HG02642 (cell line): Measurements from ENCODE around the gene ADAMTS9.

Experiments
- ATAC-seq: cut with Tn5 transposase; IDR thresholded peaks from one replicate; pipeline ENCODE4 v1.9.1; 2021; ENCODE audit warnings: mild to moderate bottlenecking; ENCODE audit not compliant: unreplicated experiment, poor library complexity

Gene ADAMTS9

DNA sequence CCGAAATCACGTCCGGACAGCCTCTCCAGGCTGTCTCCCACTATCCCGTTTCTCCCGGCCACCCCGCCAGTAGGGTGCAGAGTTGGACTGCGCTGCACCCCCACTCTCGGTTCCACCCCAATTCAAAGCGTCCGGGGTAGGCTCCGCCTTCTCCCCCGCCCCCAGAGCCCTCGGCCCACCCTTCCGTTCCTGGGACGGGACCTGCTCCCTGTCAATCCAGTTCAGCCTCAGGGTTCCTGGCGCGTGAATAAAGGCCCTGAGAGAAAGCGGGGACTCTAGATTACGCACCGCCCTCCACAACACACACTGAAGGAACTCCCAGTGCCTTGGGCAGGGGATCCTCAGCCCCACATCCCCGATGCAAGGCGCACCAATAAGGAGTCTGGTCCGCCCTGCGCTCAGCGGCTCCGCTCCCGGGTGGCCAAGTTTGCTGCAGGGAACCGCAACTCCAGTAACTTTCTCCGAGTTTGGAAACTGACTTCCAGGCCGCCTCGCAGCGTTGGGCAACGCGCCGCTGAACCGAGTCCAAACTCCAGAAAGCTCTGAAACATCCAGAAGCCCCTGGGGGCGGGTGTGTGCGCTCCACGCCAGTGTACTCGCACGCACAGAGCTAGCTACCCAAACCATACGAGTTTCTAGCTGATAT lies 1.9 kb downstream of the ADAMTS9 start:
- ATAC-seq, result no peak

DNA sequence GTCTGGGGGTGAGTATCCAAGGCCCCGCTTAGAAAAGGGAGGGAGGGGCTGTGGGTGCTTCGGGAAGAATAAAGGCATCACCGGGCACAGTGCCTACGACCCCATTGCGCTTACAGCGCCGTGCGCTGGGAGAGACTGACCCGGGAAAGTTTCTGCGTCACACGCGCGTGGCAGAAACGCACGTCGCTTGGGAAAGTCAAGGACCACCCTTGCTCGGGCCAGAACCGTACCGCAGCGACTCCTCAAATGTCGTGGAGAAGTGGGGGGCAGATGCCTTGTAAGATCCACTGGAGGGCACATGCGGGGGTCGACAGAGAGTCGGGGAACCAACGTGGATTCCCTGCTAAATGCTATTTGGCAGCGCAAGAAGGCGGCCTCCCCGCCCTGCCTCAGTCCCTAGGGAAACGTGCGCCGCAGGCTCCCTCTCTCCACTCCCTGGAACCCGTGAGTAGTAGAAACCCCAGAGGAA lies 2.4 kb downstream of the ADAMTS9 start:
- no peak for ATAC-seq

DNA sequence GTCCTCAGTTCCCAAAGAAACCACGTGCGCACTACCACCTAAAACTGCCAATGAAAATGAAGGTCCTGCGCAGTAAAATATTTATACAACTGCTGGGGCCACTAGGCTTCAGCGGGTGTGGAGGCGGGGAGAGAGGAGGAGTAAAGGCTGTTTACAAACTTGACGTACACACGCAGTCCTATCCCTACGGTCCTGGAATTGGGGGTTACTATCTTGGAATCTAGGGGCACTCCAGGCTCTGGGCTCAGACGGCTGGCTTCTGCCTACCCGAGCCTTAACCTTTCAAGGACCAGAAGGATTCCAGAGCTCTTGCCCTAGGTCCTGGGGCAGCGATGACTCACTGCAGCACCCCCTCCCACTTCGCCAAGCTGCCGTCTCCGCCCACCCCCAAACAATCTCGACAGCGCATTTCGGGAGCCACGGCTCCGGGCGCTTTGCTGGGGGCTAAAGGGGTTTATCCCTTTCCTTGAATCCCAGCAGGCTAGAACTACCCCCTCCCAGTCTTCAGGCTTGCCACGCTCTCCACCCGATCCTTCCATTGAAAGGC lies 3.0 kb downstream of the ADAMTS9 start:
- no peak for ATAC-seq

DNA sequence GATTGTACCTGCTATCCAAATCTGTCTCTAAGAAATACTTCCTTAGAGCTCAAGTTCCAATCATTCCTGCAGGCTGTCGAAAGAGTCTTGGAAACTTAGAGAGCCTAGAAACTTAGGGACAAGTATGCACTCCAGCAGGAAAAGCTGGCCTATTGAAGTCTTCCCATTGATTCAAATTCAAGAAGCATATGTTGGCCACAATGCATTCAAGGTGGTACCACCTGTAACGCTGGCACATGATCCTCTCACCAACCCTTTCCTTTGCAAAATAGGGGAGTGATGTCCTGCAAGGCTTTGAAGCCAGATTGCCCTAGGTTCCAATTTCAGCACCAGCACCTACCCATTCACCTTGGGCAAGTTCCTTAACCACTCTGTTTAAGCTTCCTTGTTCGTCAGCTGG lies 6.0 kb downstream of the ADAMTS9 start:
- no peak for ATAC-seq

DNA sequence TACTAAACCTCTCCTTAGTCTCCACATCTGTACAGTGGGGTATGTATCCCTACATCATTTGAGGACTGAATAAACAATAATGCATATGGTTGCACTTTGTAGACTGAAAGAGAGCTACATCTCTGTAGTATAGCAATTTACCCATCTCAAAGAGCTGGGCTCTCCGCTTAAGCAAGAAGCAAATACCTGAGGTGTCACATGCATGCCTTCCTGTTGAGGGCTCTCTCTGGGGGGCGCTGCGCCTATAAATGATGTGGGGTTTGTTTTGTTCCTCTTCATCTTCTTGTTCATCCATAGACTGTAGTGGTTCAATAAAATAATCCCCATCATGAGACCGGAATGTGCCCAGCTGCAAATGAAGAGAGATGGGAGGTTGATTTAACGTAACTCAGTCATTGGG lies 6.8 kb downstream of the ADAMTS9 start:
- no peak for ATAC-seq

DNA sequence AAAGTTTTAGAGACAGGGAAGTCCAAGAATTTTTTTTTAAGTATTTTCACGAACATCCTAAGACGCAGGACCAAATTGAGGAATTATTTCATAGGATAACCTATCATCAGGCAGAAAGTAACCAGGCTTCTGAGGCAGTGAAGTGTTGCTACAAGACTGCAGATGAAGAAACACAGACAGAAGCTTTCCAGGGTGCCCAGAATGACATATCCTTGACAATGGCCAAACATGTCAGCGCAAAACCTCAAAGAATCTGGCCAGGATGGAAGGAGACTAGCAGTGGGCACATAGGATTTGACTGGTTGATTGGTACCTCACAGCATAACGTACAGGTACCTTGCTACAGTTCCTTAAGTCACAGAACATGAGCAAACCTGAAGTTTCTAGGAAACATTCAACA lies 7.5 kb downstream of the ADAMTS9 start:
- no peak for ATAC-seq

DNA sequence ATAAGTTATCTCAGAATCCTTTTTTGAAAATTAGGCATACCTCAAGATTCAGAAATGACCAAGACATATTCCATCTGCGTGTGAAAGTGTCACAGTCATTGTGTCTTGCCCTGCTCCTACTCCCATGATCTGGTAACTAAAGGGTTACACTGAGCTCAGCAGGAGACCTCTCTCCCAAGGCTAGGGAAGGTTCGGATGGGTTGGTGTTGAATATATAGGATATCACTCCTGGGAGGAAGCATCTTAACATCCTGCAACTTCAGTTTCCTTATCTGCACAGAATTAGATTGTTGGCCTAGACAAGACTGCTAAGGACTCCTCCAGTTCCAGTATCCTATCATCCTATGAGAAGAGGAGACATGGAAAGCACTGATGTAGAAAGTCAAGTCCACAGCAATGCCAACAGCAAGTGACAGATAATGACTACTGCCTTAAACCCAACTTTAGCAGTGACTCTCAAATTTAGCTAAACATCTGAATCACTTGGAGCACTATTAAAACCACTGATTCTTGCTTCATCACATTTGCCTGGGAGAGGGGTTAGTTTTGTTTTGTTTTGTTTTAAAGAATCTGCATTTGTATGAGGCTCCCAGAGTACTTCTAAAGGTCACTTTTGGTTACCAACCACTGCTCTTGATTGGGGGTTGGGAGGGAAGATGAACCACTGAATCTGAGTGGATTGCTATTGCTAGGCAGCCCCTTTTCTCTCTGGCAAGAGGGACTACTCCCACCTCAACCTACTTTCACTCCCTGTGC lies 9.7 kb downstream of the ADAMTS9 start:
- ATAC-seq, result no peak

DNA sequence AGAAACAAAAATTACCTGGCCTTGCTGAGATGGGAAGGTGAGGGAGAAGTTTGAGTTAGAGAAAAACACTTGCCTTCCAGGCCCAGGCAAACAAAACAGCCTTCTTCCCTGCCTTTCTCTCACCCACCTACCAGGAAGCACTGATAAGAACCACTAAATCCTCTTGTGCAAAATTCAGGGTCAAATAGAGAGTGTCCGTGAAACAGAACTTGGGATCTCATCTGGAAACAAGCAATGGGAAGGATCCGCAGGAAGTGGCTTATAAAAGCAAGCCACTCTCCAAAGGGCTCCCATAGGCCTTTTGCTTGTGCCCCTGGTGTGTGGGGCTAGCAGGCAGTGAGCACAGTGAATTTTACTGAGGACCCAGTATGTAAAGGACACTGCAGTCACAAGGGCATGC lies 11.0 kb downstream of the ADAMTS9 start:
- ATAC-seq, result no peak

DNA sequence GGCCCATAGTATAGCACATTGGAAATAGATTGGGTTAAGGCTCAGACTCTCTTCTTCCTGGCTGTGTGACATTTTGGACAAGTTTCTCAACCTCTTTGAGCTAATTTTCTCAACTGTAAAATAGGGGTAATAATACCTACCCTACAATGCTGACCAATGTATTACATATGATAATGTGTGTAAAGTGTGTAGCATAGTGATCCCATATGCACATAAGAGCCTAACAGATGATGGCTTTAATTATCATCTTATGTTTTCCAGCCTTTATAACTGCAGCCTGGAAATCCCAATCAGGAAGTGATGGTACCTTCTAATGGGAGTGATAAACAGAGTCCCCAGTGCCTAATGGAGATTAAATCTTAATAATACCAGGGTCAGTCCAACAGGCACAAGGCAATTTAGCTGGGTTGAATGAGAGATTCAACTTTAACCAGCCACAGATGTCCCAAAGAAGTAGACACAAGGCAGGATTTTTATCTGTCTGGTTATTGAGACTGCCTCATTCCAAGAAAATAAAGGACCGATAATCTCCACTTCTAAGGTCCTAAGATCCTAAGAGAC lies 12.0 kb downstream of the ADAMTS9 start:
- ATAC-seq, result no peak

DNA sequence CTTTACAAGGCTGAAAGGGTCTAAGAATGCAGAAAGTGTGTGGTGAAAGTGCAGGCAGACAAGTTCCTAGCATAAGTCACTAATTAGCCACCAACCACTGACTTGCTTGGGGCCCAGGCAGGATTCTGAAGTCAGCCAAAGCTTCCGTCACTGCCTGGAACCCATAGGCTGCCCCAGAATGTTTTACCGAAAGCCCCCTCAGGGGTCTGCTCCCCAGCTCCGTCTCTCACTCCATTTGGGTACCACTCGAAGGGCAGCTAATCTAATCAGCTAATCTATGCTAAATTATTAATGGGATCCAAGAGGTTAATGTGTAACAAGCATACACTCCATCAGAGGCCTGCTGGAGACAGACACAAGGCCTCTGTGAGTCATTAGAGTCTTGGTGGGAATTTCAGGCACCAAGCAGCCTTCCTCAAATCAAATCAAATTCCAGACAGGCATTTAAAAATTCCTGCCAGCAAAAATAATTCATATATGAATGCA lies 13.2 kb downstream of the ADAMTS9 start:
- no peak for ATAC-seq

DNA sequence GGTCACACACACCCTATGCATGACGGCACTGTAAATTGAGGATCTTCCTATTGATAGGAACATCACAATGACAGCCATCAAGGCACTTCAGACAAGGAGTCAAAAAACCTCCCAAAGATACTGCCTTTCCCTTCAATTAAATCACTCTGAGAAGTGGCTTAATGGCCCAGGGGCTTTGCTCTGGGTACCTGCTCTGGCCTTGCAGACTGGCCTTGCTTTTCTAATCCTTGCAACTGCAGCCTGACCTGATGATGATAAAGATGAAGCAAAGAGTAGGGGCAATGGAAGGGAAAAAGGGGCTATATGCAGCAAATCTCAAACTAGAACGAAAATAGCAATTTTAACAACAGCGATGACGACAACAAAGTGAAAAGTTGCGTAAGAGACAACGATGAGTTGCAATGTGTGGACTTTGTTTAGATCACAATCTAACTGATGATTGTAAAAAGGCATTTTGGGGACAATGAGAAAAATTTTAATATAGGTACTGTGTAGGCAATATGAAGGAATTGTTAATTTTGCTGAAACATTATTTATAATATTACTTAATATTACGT lies 14.6 kb downstream of the ADAMTS9 start:
- no peak for ATAC-seq

DNA sequence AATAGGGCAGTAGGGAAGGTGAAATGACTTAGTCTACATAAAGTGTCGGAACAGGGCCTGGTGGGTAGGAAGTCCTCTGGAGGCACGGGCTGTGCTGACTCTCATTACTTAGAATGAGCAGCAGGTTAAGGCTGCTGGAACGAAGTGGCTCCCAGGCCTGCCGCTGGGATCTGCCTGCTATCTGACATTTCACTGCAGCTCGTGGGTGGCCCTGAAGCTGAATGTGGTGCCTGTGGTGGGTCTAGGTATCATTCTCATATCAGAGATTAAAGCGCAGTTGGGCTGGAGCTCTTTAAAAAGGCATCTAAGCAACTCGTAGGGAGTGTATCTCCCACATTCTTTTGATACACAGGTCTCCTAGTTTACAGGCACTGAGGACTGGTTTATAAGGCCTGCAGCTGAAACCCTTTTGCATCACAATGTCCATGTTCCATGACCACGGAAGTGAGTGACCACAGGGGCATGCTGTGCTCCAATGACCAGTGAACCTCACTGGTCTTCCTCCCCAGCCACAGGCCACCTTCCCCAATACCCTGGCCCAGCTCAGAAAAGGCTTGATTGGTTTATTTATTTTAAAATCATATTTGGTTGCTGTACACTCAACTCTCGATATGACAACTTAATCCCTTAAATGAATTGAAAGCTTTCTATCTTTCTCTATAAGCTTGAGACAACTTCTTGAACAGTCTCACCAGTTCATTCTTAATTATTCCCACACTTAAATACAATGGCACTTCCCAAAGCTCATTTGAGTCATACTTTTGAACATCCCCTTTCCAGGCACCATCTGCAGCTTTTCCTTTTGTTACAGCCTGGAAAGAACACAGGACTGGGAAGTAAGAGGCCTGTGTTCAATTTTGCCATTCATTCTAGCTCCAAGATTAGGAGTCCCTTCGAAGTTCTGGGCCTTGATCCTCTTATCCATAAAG lies 19.0 kb downstream of the ADAMTS9 start:
- ATAC-seq, result no peak

DNA sequence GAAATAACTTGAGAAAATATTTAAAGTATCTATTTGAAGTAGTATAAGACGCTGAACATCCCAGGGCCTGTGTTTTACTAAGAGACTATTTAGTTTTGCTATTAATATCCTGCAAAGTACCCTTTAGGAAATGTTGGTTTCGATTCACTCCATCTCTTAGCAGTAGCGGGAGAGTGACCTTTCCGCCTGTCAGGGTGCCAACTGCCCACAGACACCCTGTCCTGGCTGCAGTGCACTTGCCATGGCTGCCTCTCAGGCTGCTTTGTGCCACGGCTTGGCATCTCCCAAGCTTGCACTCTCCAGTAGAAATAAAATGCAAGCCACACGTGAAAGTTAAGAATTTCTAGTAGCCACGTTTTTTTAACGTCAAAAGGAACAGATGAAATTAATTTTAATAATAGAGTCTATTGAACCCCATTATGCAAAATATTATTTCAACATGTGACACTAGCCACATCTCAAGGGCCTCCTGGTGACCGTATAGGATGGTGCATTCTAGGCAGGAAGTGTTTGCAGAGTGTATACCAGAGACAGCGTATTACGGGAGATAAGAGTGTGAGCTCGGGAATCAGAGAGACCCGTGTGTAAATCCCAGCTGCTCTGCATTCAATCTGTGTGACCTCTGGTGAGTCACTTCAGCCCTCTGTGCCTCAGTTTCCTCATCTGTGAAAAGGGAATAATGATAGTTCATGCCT lies 19.8 kb downstream of the ADAMTS9 start:
- no peak for ATAC-seq

DNA sequence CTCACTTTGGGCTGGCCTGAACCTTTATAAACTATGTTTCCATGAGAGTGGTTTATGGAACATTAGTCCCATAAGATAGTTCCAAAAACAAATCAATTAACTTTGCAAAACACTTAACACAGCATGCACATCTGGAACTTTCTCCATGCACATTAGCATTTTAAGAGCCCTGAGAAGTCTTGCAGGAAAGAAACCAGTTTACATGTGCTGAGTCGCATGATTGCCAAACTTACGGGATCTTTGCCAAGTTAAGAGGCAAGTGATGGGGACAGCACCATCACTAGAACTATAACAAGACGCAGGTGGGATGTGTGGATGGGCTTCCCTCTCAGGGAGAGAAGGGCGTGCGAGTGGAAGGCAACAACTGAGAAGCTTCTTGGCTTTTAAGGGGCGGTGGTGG lies 20.7 kb downstream of the ADAMTS9 start:
- ATAC-seq, result no peak

DNA sequence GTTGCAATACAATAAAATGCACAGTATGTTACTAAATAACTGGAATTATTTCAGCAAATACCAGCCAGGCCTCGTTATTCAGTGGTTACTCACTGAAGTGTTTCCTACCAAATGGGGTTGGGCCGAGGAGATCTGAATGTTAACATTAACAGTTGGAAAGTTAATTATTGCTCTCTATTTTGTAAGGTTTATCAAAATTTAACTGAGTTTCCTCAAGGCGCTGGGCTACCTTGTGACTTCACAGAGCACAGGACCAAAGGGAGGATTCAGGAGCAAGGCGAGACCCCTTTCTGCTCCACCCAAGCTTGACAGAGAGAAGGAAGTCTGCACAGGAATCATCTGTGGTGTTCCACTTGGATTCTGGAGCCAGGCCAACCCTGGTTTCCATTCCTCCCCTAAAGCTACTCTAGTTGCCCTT lies 21.6 kb downstream of the ADAMTS9 start:
- ATAC-seq, result no peak

DNA sequence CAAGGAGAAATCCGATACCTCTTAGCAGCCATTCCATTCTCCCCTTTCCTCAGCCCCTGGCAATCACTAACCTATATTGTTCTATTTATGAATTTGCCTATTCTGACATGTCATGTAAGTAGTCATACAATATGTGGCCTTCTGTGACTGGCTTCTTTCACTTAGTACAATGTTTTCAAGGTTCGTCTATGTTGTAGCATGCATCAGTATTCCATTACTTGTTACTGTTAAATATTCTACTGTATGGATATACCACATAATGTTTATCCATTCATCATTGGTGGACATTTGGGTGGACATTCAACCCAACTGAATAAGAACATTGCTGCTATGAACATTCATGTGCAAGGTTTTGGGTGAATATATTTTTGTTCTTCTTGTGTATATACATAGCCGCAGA lies 23.4 kb downstream of the ADAMTS9 start:
- no peak for ATAC-seq

DNA sequence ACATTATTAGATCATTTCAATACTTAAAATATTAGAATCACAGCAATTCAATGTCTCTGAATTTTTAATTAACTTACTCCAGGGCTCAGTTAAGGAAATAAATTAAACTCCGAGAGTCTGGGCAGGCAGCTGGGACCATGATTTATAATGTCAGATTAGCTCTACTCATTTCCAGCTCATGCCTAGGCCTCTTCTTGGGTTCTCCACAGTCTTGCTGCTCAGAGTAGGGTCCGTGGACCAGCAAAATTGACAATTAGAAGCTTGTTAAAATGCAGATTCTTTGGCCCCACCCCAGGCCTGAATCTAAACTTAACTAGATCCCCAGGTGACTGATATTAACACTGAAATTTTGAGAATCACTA lies 28.2 kb downstream of the ADAMTS9 start:
- ATAC-seq, result no peak

DNA sequence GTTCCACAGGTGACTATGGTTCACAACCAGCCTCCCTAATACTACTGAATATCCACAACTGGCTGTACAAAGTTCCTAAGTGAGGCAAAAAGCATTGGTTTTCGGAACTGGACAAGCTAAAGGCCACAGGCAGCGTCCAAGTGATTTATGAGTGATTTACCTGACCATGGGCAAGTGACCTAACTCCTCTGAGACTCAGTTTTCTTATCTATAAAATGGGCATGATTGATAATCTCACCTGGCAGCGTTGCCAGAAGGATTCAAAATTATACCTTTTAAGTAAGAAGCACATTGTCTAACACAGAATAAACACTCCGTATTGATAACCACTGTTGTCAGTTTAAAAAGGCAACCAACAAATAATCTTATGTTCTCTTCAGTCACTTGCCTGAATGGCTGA lies 29.8 kb downstream of the ADAMTS9 start:
- no peak for ATAC-seq

DNA sequence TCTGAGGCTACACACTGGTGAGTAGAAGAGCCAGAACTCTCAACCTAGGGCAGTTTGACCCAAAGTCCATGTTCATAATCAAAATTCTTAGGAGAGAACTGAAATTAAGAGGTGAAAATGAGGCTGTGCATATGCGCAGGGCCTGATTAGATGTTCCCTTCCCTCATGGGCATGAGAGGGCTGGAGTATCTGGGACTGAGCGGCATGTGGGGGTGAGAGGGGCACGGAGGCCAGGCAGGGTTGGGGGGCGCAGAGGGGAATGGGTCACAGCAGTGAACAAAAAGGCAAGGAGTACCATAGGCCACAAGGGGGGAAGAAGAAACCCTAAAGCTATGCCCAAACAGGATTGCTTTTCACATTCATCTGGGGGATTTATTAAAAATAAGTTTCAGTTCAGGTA lies 31.3 kb downstream of the ADAMTS9 start:
- no peak for ATAC-seq
